SU-DHL-6 (cell line): ENCODE data around the gene RGS6.

Experiments used
- CTCF ChIP-seq: fragments of 200-600 bp; sonication (generic); IDR thresholded peaks from one replicate; pipeline ENCODE4 v1.5.1; 2017; ENCODE audit warnings: antibody characterized with exemption, mild to moderate bottlenecking, low read length, moderate library complexity; ENCODE audit not compliant: insufficient read depth, poor library complexity, severe bottlenecking
- EZH2phosphoT487 ChIP-seq: fragments of 200-600 bp; sonication (generic), shearing (Covaris generic); conservative IDR thresholded peaks from 2 replicates; pipeline ENCODE4 v1.6.1; 2018; ENCODE audit warnings: mild to moderate bottlenecking, antibody characterized with exemption, low read length, moderate library complexity, mixed read lengths

GRCh38 chr14:72464226-72464625, 532.0 kb downstream of the RGS6 start:
- TF ChIP-seq CTCF (no peak), EZH2phosphoT487 (no peak)
